A549 (cell line): Measurements from ENCODE around the gene MARK2.
"Not testable (repeated sequence)": the region's sequence is repeated elsewhere in the genome, so short reads cannot be mapped to it uniquely, and the experiment has no call there.

Experiments used
- CBX2 ChIP-seq: fragments of 200-600 bp; sonication (generic); IDR thresholded peaks from 2 replicates; pipeline ENCODE4 v1.6.1; 2016; ENCODE audit warnings: low read depth, mild to moderate bottlenecking, borderline replicate concordance
- CTCF ChIP-seq: fragments of >200 bp; sonication (Bioruptor Twin); formaldehyde crosslinking; IDR thresholded peaks from 3 replicates; pipeline ENCODE4 v1.5.1; 2016
- ESRRA ChIP-seq: fragments of 150-350 bp; IDR thresholded peaks from 2 replicates; pipeline ENCODE4 v1.6.1; 2014; ENCODE audit warnings: mild to moderate bottlenecking, low read length, borderline replicate concordance
- HDAC2 ChIP-seq: fragments of 200-600 bp; sonication (generic); IDR thresholded peaks from 2 replicates; pipeline ENCODE4 v1.6.1; 2016
- KDM5A ChIP-seq: fragments of 200-600 bp; sonication (generic); IDR thresholded peaks from 2 replicates; pipeline ENCODE4 v1.6.1; 2016; ENCODE audit warnings: antibody characterized with exemption, mild to moderate bottlenecking
- MAX ChIP-seq: IDR thresholded peaks from 2 replicates; pipeline ENCODE4 v1.6.1; 2012
- PHF8 ChIP-seq: fragments of 200-600 bp; sonication (generic); IDR thresholded peaks from 2 replicates; pipeline ENCODE4 v1.6.1; 2016; ENCODE audit warnings: low read depth, mild to moderate bottlenecking, antibody characterized with exemption, moderate library complexity, borderline replicate concordance
- POLR2A ChIP-seq: IDR thresholded peaks from 2 replicates; pipeline ENCODE4 v1.6.1; 2012; ENCODE audit warnings: mild to moderate bottlenecking, low read length
- POLR2AphosphoS2 ChIP-seq: conservative IDR thresholded peaks from 2 replicates; pipeline ENCODE4 v1.6.1; 2012; ENCODE audit warnings: low read length, improper control_type of control experiment, inconsistent platforms
- RAD21 ChIP-seq, 2 experiments: fragments of >200 bp in 1 of 2; sonication (Bioruptor Twin) in 1 of 2; formaldehyde crosslinking in 1 of 2; IDR thresholded peaks in 1 of 2; conservative IDR thresholded peaks in 1 of 2; 2 replicates in 1 of 2; 3 replicates in 1 of 2; pipeline ENCODE4 v1.6.1; 2012 to 2018; ENCODE audit warnings: inconsistent platforms in 1 of 2
- ZC3H11A ChIP-seq: fragments of 450-650 bp; IDR thresholded peaks from 2 replicates; pipeline ENCODE4 v1.6.1; 2014; ENCODE audit warnings: antibody characterized with exemption, mild to moderate bottlenecking

GRCh38 chr11:63810383-63810782 lies 28.5 kb upstream of the MARK2 start:
- not testable (repeated sequence) for TF ChIP-seq POLR2A; CBX2; POLR2AphosphoS2; CTCF; ZC3H11A; ESRRA; HDAC2; KDM5A; MAX; RAD21 (conservative IDR thresholded peaks at IDR 0.05 in 1 of 2, IDR thresholded peaks at IDR 0.05 in 1 of 2); PHF8
